Mucosa of descending colon (tissue), 3 donors: ENCODE data around the gene USP12. TPM values are rescaled to one million over a fixed set of nuclear protein-coding genes. Genes with fewer than 3 reads are reported as not detected.

Experiments
- ATAC-seq: fragments of 200-7000 bp; cut with Tn5 transposase; one replicate; pipeline ENCODE4 v1.9.1; 2020; ENCODE audit warnings: mild to moderate bottlenecking, moderate library complexity
- DNase-seq, 3 donors: peaks; one replicate each; pipeline ENCODE4 v3.0.0-alpha.2; 2020
- H3K36me3 ChIP-seq: fragments of 200-600 bp; one replicate; pipeline ENCODE4 v1.8.0; 2021; ENCODE audit warnings: low read depth, mild to moderate bottlenecking
- H3K4me1 ChIP-seq: fragments of 200-600 bp; one replicate; pipeline ENCODE4 v1.8.0; 2021; ENCODE audit warnings: low read depth, mild to moderate bottlenecking
- H3K4me3 ChIP-seq: fragments of 200-600 bp; one replicate; pipeline ENCODE4 v1.8.0; 2021; ENCODE audit warnings: mild to moderate bottlenecking
- H3K9me3 ChIP-seq: fragments of 200-600 bp; one replicate; pipeline ENCODE4 v1.8.0; 2021; ENCODE audit warnings: mild to moderate bottlenecking
- CTCF ChIP-seq: fragments of 200-600 bp; IDR thresholded peaks from one replicate; pipeline ENCODE4 v1.8.0; 2022; ENCODE audit warnings: antibody characterized with exemption, mild to moderate bottlenecking
- intact Hi-C, 2 donors: fragments of 100-400 bp; cut with DNase I in 1 of 2; cut with micrococcal nuclease in 1 of 2; formaldehyde crosslinking; loops; one replicate each; pipeline versions ENCODE4 v1.11.0 to v1.11.1; 2022; cut with DNase I, micrococcal nuclease
- total RNA-seq, 3 donors: library from RNA; stranded (reverse); fragmentation: NEBNext Ultra II Directional in 2 of 3; extraction: Animal tissue kit (Norgen Biotek cat#: 25700) in 2 of 3; gene quantifications; one replicate each; pipeline versions ENCODE4 v1.2.1 to v1.2.4, GENCODE V29; 2021 to 2023
- donor health status: DM: no; HTN: no; CAD: no; lungs with moderate emphysema.
- donor health status: DM: no; HTN: no; CAD: no.
- donor health status: DM: no; HTN: yes; CAD: no.

USP12 gene
- total RNA-seq, 3 donors from 2014 or later: 34.3 to 77.1 (median 45.0) TPM

- TF ChIP-seq CTCF: no peak
- ATAC-seq (no peak), DNase-seq (no peak)
- Histone ChIP-seq H3K4me1 (no peaks in the 10 kb centered on the region), H3K4me3 (no peak overlapping the region), H3K36me3 (no peaks in the 10 kb centered on the region), H3K9me3 (peaks cover 5% of the 10 kb centered on the region)
- intact Hi-C loops: no loop called here
Observed at GRCh38 chr13:27064252-27064995, 107.2 kb downstream of the USP12 start.

- ATAC-seq (no peak), DNase-seq (no peak)
- Histone ChIP-seq H3K36me3 (no peaks in the 10 kb centered on the region), H3K4me3 (no peak overlapping the region), H3K9me3 (no peaks in the 10 kb centered on the region), H3K4me1 (no peaks in the 10 kb centered on the region)
- no peak for TF ChIP-seq CTCF
- intact Hi-C loops: no loop called here
Observed at GRCh38 chr13:27057817-27058216, 113.8 kb downstream of the USP12 start.

GRCh38 chr13:27055526-27055925 lies 116.1 kb downstream of the USP12 start:
- Histone ChIP-seq H3K4me1 (no peaks in the 10 kb centered on the region), H3K36me3 (no peaks in the 10 kb centered on the region), H3K9me3 (peaks cover 2% of the 10 kb centered on the region), H3K4me3 (no peak overlapping the region)
- TF ChIP-seq CTCF: no peak
- no peak for ATAC-seq
- DNase-seq: no peak
- intact Hi-C loops: no loop called here

GRCh38 chr13:27054760-27055159 lies 116.9 kb downstream of the USP12 start:
- Histone ChIP-seq H3K4me1 (no peaks in the 10 kb centered on the region), H3K4me3 (no peak overlapping the region), H3K9me3 (peaks cover 3% of the 10 kb centered on the region), H3K36me3 (no peaks in the 10 kb centered on the region)
- TF ChIP-seq CTCF: no peak
- ATAC-seq: no peak
- DNase-seq: no peak
- intact Hi-C loops: no loop called here

GRCh38 chr13:27053902-27054595 lies 117.6 kb downstream of the USP12 start:
- Histone ChIP-seq H3K4me3 (no peak overlapping the region), H3K9me3 (peaks cover 3% of the 10 kb centered on the region), H3K36me3 (no peaks in the 10 kb centered on the region), H3K4me1 (no peaks in the 10 kb centered on the region)
- no peak for DNase-seq
- no peak for ATAC-seq
- intact Hi-C loops: no loop called here
- TF ChIP-seq CTCF: no peak
